GM23338 (cell line): ENCODE results near the gene ITGA1. TPM values are rescaled to one million over a fixed set of nuclear protein-coding genes. Genes with fewer than 3 reads are reported as not detected.

Experiments
- ATAC-seq: fragments of 200-7000 bp; cut with Tn5 transposase; 3 replicates; pipeline ENCODE4 v1.9.1; 2020
- DNase-seq: peaks from one replicate; pipeline ENCODE4 v3.0.0-alpha.2; 2015; ENCODE audit warnings: low spot score
- H2AFZ ChIP-seq: fragments of 200-600 bp; sonication (generic); 2 replicates; pipeline ENCODE4 v1.8.0; 2016; ENCODE audit warnings: antibody characterized with exemption, mild to moderate bottlenecking, moderate library complexity
- H3F3A ChIP-seq: fragments of 200-600 bp; sonication (generic); replicated peaks from 2 replicates; pipeline ENCODE4 v1.8.0; 2017; ENCODE audit warnings: antibody characterized with exemption, mixed run types, low read depth
- H3K27ac ChIP-seq: fragments of 200-600 bp; sonication (generic); 2 replicates; pipeline ENCODE4 v1.6.1; 2016; ENCODE audit warnings: low read depth
- H3K27me3 ChIP-seq: fragments of 200-600 bp; sonication (generic); 2 replicates; pipeline ENCODE4 v1.8.0; 2016; ENCODE audit warnings: mild to moderate bottlenecking, mixed run types, moderate library complexity; ENCODE audit not compliant: insufficient read depth
- H3K36me3 ChIP-seq: fragments of 200-600 bp; sonication (generic); 2 replicates; pipeline ENCODE4 v1.8.0; 2016; ENCODE audit warnings: mild to moderate bottlenecking; ENCODE audit not compliant: insufficient read depth
- H3K4me1 ChIP-seq: fragments of 200-600 bp; sonication (generic); 2 replicates; pipeline ENCODE4 v1.8.0; 2016; ENCODE audit warnings: mild to moderate bottlenecking, moderate library complexity; ENCODE audit not compliant: insufficient read depth
- H3K4me2 ChIP-seq: fragments of 200-600 bp; sonication (generic); 2 replicates; pipeline ENCODE4 v1.7.1; 2017; ENCODE audit warnings: mixed run types
- H3K4me3 ChIP-seq: fragments of 200-600 bp; sonication (generic); 2 replicates; pipeline ENCODE4 v1.6.1; 2016; ENCODE audit warnings: mixed run types
- H3K79me2 ChIP-seq: fragments of 200-600 bp; sonication (generic); replicated peaks from 2 replicates; pipeline ENCODE4 v1.8.0; 2017; ENCODE audit warnings: mild to moderate bottlenecking; ENCODE audit not compliant: insufficient read depth
- H3K9me2 ChIP-seq: fragments of 200-600 bp; sonication (generic); 2 replicates; pipeline ENCODE4 v1.8.0; 2017; ENCODE audit not compliant: insufficient read depth
- H4K20me1 ChIP-seq: fragments of 200-600 bp; sonication (generic); replicated peaks from 2 replicates; pipeline ENCODE4 v1.8.0; 2017; ENCODE audit warnings: mild to moderate bottlenecking; ENCODE audit not compliant: insufficient read depth
- H3K27ac Mint-ChIP-seq: 2 replicates; pipeline ENCODE4 v1.8.0; 2020; ENCODE audit warnings: inconsistent platforms, mild to moderate bottlenecking, moderate library complexity, mixed read lengths
- H3K27me3 Mint-ChIP-seq: 3 replicates; pipeline ENCODE4 v1.8.0; 2022; ENCODE audit warnings: low read depth, mild to moderate bottlenecking, moderate library complexity, mixed read lengths, inconsistent platforms; ENCODE audit not compliant: insufficient read depth, poor library complexity
- H3K36me3 Mint-ChIP-seq: 3 replicates; pipeline ENCODE4 v1.8.0; 2021; ENCODE audit warnings: low read depth, mild to moderate bottlenecking, inconsistent platforms, moderate library complexity, mixed read lengths
- H3K4me1 Mint-ChIP-seq: 3 replicates; pipeline ENCODE4 v1.8.0; 2020; ENCODE audit warnings: mild to moderate bottlenecking, inconsistent platforms, mixed read lengths
- H3K4me3 Mint-ChIP-seq: 3 replicates; pipeline ENCODE4 v1.8.0; 2021; ENCODE audit warnings: moderate library complexity, mild to moderate bottlenecking, inconsistent platforms, mixed read lengths
- H3K9me3 Mint-ChIP-seq: 3 replicates; pipeline ENCODE4 v1.8.0; 2020; ENCODE audit warnings: moderate library complexity, mild to moderate bottlenecking, inconsistent platforms, mixed read lengths
- CREB1 ChIP-seq: fragments of 250-450 bp; sonication (Bioruptor Pico); IDR thresholded peaks from 2 replicates; pipeline ENCODE4 v1.5.0; 2020; ENCODE audit warnings: low read depth, mild to moderate bottlenecking, moderate library complexity
- EZH2phosphoT487 ChIP-seq: fragments of 200-600 bp; sonication (generic); IDR thresholded peaks from one replicate; pipeline ENCODE4 v1.8.1; 2018; ENCODE audit warnings: antibody characterized with exemption; ENCODE audit not compliant: unreplicated experiment
- JUNB ChIP-seq: IDR thresholded peaks from one replicate; pipeline ENCODE4 v1.6.1; 2016; ENCODE audit warnings: antibody characterized with exemption; ENCODE audit not compliant: unreplicated experiment
- NANOG ChIP-seq: IDR thresholded peaks from 2 replicates; pipeline ENCODE4 v1.6.1; 2016; ENCODE audit warnings: antibody characterized with exemption, borderline replicate concordance
- POLR2AphosphoS5 ChIP-seq: IDR thresholded peaks from 2 replicates; pipeline ENCODE4 v1.6.1; 2016; ENCODE audit warnings: antibody characterized with exemption, low read depth
- STAT1 ChIP-seq: IDR thresholded peaks from one replicate; pipeline ENCODE4 v1.6.1; 2016; ENCODE audit warnings: antibody characterized with exemption; ENCODE audit not compliant: unreplicated experiment
- ZNF331 ChIP-seq: fragments of 250-450 bp; sonication (Bioruptor Pico); IDR thresholded peaks from 2 replicates; pipeline ENCODE4 v1.5.0; 2020; ENCODE audit warnings: low read depth, mild to moderate bottlenecking, moderate library complexity
- ZNF462 ChIP-seq: fragments of 250-450 bp; sonication (Bioruptor Pico); IDR thresholded peaks from 2 replicates; pipeline ENCODE4 v1.5.0; 2020; ENCODE audit warnings: mild to moderate bottlenecking, moderate library complexity
- polyA plus RNA-seq: library from polyadenylated mRNA; unstranded; fragments of >200 nt; fragmentation: Nextera tagmentation; extraction: Ambion mirVana; gene quantifications from 2 replicates; pipeline ENCODE4 v1.2.1, GENCODE V29; 2016
- total RNA-seq: library from RNA; depleted of rRNA; stranded (reverse); fragments of >200 nt; shearing (Covaris generic); gene quantifications from 2 replicates; pipeline ENCODE4 v1.2.3, GENCODE V29; 2014
- TF ChIP-seq, protein P1 (sequence below), 2 experiments: fragments of 200-600 bp in 1 of 2; sonication (generic) in 1 of 2; conservative IDR thresholded peaks; 2 replicates each; pipeline versions ENCODE4 v1.5.1 to v1.6.1; 2016 to 2017; ENCODE audit warnings: antibody characterized with exemption in 2 of 2, low read depth in 2 of 2, mild to moderate bottlenecking in 2 of 2, moderate library complexity in 1 of 2

The ITGA1 gene
- total and polyA plus RNA-seq, 2 experiments from 2014 or later: 1.8 to 4.9 TPM

DNA sequence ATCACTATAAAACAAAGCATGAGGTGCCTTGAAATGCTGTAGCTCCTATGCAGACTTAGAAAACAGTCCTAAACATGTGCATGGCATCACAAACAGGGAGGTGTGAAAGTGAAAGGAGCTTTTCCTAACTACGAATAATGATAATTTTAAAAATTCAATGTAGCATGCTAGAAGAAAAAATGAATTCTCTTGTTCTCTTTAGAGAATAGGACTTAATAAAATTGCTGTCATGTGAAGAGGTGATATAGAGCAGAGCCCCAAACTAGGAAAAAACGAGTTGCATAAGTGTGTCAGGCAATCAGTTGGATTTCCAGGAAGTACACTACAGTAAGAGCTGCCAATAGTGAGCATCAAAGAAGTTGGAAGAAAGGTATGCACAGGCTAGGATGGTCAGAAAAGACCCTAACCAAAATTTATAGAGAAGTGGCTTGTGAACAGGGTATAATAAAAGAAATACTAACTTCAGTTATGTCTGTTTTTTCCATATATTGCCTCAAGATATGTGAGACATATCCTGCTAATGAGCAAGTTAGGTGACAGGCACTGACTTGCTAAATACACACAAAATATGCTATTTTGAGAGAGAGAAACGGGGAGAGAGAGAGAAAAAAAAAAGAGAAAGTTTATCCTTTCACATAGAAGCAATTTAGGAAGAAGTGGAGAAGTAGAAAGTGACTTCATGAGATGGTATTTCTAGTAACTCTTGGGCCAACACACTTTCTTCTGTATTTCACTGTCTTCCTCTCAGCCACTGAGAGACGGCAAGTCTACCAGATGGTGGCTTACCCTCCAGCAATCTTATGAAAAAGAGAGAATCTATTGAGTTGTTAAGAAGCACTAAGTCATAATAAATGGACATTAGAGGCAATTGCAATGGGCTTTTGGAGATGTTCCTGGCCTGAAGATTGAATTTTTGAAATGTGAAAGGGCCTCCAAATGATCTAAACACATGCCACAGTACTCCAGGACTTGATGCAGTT is 219.5 kb downstream of the ITGA1 start:
- H3K4me3 ChIP-seq: no peak overlapping the region
- H3K9me2 ChIP-seq: 0 out of 2 replicates have a peak, but pooled peaks cover 3% of the 10 kb centered on the region
- DNase-seq (no peak), ATAC-seq (no peak)
- H3K27ac ChIP-seq: no peak overlapping the region
- no peak overlapping the region for H3K4me3 Mint-ChIP-seq
- H3K9me3 Mint-ChIP-seq: no peaks in the 10 kb centered on the region; the same call in 2 of the 3 replicates
- no peaks in the 10 kb centered on the region for H3K27me3 ChIP-seq
- H3K36me3 ChIP-seq: no peaks in the 10 kb centered on the region
- H4K20me1 ChIP-seq: no peaks in the 10 kb centered on the region; the same call in 1 of the 2 replicates
- H3K79me2 ChIP-seq: no peaks in the 10 kb centered on the region
- H3F3A ChIP-seq: no peaks in the 10 kb centered on the region
- H3K4me1 Mint-ChIP-seq: peaks cover 9% of the 10 kb centered on the region; the same call in 2 of the 3 replicates
- no peak overlapping the region for H2AFZ ChIP-seq
- H3K4me1 ChIP-seq: no peaks in the 10 kb centered on the region
- no peak overlapping the region for H3K27ac Mint-ChIP-seq
- no peak overlapping the region for H3K4me2 ChIP-seq
- TF ChIP-seq POLR2AphosphoS5: no peak
- TF ChIP-seq CREB1 (CRISPR knock-in tag): no peak
- no peak for TF ChIP-seq JUNB
- TF ChIP-seq ZNF462 (CRISPR knock-in tag): no peak
- no peak for TF ChIP-seq NANOG
- TF ChIP-seq, protein P1, sequence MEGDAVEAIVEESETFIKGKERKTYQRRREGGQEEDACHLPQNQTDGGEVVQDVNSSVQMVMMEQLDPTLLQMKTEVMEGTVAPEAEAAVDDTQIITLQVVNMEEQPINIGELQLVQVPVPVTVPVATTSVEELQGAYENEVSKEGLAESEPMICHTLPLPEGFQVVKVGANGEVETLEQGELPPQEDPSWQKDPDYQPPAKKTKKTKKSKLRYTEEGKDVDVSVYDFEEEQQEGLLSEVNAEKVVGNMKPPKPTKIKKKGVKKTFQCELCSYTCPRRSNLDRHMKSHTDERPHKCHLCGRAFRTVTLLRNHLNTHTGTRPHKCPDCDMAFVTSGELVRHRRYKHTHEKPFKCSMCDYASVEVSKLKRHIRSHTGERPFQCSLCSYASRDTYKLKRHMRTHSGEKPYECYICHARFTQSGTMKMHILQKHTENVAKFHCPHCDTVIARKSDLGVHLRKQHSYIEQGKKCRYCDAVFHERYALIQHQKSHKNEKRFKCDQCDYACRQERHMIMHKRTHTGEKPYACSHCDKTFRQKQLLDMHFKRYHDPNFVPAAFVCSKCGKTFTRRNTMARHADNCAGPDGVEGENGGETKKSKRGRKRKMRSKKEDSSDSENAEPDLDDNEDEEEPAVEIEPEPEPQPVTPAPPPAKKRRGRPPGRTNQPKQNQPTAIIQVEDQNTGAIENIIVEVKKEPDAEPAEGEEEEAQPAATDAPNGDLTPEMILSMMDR (conservative IDR thresholded peaks at IDR 0.05; ENCODE audit: low read depth in 2 of 2): no peak
- TF ChIP-seq EZH2phosphoT487: no peak
- no peak for TF ChIP-seq ZNF331 (CRISPR knock-in tag)
- TF ChIP-seq STAT1: no peak
- H3K36me3 Mint-ChIP-seq: no peaks in the 10 kb centered on the region
- H3K27me3 Mint-ChIP-seq: no peaks in the 10 kb centered on the region
